WI38 (cell line): ENCODE measurements around the gene ATG5.
A peak's percentile ranks its signal among the peaks of the same experiment; 100 is the strongest.

ENCODE experiments used
- H3K4me3 ChIP-seq: 2 replicates; pipeline ENCODE4 v1.5.1; 2011; ENCODE audit warnings: low read depth, mild to moderate bottlenecking, control low read depth, low read length
- TF ChIP-seq, protein P1 (sequence below): IDR thresholded peaks from 2 replicates; pipeline ENCODE4 v1.5.1; 2012; ENCODE audit warnings: low read depth, mild to moderate bottlenecking, control low read depth, low read length

Gene ATG5

GRCh38 chr6:106325336-106326178, at the start of gene ATG5:
TSS of gene ATG5 (minus strand) at chr6:106325760. CDS start at chr6:106316208, 9,552 bp downstream.
- peak within 1 kb of the TSS; percentile 98 for H3K4me3 ChIP-seq
- TF ChIP-seq, protein P1, sequence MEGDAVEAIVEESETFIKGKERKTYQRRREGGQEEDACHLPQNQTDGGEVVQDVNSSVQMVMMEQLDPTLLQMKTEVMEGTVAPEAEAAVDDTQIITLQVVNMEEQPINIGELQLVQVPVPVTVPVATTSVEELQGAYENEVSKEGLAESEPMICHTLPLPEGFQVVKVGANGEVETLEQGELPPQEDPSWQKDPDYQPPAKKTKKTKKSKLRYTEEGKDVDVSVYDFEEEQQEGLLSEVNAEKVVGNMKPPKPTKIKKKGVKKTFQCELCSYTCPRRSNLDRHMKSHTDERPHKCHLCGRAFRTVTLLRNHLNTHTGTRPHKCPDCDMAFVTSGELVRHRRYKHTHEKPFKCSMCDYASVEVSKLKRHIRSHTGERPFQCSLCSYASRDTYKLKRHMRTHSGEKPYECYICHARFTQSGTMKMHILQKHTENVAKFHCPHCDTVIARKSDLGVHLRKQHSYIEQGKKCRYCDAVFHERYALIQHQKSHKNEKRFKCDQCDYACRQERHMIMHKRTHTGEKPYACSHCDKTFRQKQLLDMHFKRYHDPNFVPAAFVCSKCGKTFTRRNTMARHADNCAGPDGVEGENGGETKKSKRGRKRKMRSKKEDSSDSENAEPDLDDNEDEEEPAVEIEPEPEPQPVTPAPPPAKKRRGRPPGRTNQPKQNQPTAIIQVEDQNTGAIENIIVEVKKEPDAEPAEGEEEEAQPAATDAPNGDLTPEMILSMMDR: no peak

DNA sequence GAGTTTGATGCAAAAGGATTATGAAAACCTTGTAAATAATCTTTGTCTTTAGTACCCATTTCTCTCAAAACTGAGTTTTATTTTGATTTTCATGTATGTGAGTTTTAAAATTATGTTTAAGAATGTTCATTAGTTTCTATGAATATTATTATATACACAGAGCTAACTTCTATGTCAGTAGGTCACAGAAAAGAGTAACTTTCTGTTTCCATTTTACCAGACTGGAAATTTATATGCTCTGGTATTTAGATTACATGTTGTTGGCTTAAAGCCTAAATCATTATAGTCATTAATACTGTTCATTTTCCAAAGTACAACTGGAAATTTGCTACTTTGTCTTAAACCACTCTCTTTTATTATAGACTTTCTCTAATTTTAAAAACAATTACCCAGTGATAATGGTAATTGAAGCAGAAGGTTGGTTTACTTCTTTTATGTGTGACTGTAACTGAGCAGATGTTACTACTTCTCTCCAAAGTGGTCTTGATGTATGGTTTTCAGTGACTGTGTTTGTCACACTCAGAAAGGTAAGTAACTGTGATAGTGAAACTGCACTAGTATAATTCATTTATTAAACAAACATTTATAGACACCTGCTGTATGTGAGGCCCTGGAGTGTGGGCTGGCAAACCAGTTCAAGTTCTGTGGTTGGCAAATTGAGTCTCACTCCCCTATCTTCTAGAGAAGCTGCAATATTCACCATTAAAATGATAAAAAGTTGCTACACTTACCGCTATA, 48.1 kb upstream of the ATG5 start:
- no peak overlapping the region for H3K4me3 ChIP-seq
- TF ChIP-seq, protein P1: no peak

DNA sequence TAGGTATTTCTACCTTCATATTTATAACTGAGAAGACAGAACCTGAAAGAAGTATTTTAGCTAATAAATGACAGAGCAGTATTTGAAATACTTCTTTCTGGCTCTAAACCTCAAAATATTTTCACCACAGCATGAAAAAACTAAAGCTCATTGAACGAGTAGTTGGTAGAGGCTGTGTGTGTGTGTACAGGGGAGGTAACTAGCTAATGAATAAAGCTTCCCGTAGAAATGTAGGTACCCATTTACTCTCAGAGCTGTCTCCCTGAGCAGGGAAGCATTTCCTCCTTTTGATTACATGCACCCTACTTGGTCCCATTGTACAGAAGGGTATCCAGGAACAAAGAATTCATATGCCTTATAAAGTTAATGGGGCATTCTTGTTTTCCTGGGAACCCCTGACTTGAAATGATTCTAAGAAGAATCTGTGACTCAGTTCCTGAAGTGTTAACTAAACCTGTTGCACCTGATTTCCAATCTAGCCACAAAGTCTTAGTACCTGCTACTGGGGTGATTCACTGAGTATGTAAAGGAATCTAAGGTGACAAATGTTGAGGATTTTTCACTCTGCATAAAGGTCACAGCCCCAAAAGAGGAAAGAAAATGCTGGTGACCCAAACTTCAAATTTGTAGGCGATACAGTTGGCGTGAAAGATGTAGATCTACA, 47.4 kb upstream of the ATG5 start:
- no peak overlapping the region for H3K4me3 ChIP-seq
- TF ChIP-seq, protein P1: no peak

DNA sequence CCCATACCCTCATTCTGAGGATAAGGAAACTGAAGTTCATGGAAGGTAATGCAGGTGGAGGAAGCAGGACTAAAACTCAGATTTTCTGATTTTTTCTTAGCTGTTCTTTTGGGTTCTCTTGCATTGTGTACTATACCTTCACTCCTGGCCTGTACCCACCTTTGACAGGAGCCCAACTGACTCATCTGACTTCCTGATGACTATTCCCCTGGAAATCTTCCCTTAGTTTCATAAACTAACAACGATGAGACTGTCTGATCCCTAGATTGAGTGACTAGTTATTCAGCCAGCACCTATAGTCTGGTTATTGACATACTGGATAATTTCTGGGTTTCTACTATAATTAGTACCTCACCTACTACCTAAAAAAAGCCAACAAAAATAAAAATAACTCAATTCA, 45.1 kb upstream of the ATG5 start:
- TF ChIP-seq, protein P1: no peak
- H3K4me3 ChIP-seq: no peak overlapping the region

GRCh38 chr6:106369739-106370138, 44.2 kb upstream of the ATG5 start:
- H3K4me3 ChIP-seq: no peak overlapping the region
- TF ChIP-seq, protein P1: no peak

GRCh38 chr6:106363401-106364138, 38.0 kb upstream of the ATG5 start:
- TF ChIP-seq, protein P1: no peak
- no peak overlapping the region for H3K4me3 ChIP-seq
